Measurements from ENCODE around the gene SHQ1.
"Not testable (repeated sequence)": the region's sequence is repeated elsewhere in the genome, so short reads cannot be mapped to it uniquely, and the experiment has no call there.

DNA sequence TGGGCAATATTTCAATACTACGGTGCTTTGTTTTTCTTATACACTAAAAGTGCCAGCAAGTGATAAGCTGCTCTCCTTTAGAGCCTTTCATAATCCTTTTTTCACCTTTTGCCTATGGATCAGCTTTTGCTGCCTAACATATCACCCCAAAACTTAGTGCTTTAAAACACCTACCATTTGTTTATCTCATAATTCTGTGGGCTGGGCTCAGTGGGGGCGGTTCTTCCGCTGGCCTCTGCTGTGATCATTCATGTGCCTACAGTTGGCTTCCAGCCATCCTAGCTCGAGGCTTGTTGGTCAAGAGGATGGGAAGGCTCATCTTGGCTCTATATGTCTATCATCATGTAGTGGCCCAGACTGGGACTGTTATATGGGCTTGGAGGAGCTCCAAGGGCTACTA lies 113.2 kb downstream of the SHQ1 start:
- TF ChIP-seq POLR2AphosphoS5, POLR2A, EP300 (IDR thresholded peaks at IDR 0.05): not testable (repeated sequence)
- TF ChIP-seq, protein P1, sequence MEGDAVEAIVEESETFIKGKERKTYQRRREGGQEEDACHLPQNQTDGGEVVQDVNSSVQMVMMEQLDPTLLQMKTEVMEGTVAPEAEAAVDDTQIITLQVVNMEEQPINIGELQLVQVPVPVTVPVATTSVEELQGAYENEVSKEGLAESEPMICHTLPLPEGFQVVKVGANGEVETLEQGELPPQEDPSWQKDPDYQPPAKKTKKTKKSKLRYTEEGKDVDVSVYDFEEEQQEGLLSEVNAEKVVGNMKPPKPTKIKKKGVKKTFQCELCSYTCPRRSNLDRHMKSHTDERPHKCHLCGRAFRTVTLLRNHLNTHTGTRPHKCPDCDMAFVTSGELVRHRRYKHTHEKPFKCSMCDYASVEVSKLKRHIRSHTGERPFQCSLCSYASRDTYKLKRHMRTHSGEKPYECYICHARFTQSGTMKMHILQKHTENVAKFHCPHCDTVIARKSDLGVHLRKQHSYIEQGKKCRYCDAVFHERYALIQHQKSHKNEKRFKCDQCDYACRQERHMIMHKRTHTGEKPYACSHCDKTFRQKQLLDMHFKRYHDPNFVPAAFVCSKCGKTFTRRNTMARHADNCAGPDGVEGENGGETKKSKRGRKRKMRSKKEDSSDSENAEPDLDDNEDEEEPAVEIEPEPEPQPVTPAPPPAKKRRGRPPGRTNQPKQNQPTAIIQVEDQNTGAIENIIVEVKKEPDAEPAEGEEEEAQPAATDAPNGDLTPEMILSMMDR (IDR thresholded peaks at IDR 0.05): not testable (repeated sequence)

Data from sigmoid colon (tissue), 4 donors.